GM12878 (cell line): Measurements from ENCODE around the gene GAD2. TPM values are rescaled to one million over a fixed set of nuclear protein-coding genes. Genes with fewer than 3 reads are reported as not detected.

Experiments
- ATAC-seq: fragments of 200-7000 bp; cut with Tn5 transposase; 3 replicates; pipeline ENCODE4 v1.9.1; 2020; ENCODE audit warnings: mild to moderate bottlenecking, moderate library complexity
- BruUV-seq: library from RNA; stranded (reverse); fragments of 400-500 nt; replicated peaks from 2 replicates; lab custom pipeline; 2021; lab: Mats Ljungman, UMichigan
- CTCF ChIA-PET: fragments of 300-600 bp; sonication (Branson Sonifier 250); formaldehyde crosslinking; extraction: SDS; loops from one replicate; lab custom pipeline; 2021; ENCODE audit warnings: inconsistent platforms; lab: Yijun Ruan, JAX
- POLR2A ChIA-PET: fragments of 350-600 bp; formaldehyde crosslinking; extraction: SDS; loops from one replicate; lab custom pipeline; 2021; ENCODE audit warnings: inconsistent platforms; lab: Charles Lee
- RAD21 ChIA-PET: fragments of 300-600 bp; sonication (Branson Sonifier 250); formaldehyde crosslinking; loops from one replicate; lab custom pipeline; 2023; ENCODE audit warnings: antibody characterized with exemption; ENCODE audit not compliant: unreplicated experiment; lab: Charles Lee
- SMC1A ChIA-PET: fragments of 300-600 bp; sonication (Branson Sonifier 250); formaldehyde crosslinking; loops from one replicate; lab custom pipeline; 2023; ENCODE audit not compliant: unreplicated experiment, uncharacterized antibody; lab: Charles Lee
- DNase-seq: peaks from one replicate; pipeline ENCODE4 v3.0.0-alpha.2; 2011; ENCODE audit warnings: low read depth, low spot score
- FAIRE-seq: peaks from 3 replicates; lab custom pipeline; 2011; peaks lifted over from hg19 to GRCh38; lab: Jason Lieb, UNC
- H2AFZ ChIP-seq: 2 replicates; pipeline ENCODE4 v1.6.0; 2011; ENCODE audit warnings: low read depth, low read length, control low read depth; ENCODE audit not compliant: control insufficient read depth
- H3K27ac ChIP-seq: 2 replicates; pipeline ENCODE4 v1.5.1; 2011; ENCODE audit warnings: control low read depth; ENCODE audit not compliant: control insufficient read depth, insufficient read depth
- H3K27me3 ChIP-seq, 2 experiments: replicated peaks in 1 of 2; 2 replicates each; pipeline versions ENCODE4 v1.6.0 to v1.6.1; 2011; ENCODE audit warnings: low read length in 1 of 2; ENCODE audit not compliant: control insufficient read depth in 2 of 2, insufficient read depth in 2 of 2
- H3K36me3 ChIP-seq, 2 experiments: 2 replicates each; pipeline ENCODE4 v1.5.1; 2011; ENCODE audit warnings: low read length in 1 of 2; ENCODE audit not compliant: control insufficient read depth in 2 of 2, insufficient read depth in 2 of 2
- H3K4me1 ChIP-seq: 2 replicates; pipeline ENCODE4 v1.6.1; 2011; ENCODE audit warnings: mild to moderate bottlenecking, low read length, moderate library complexity, mixed read lengths; ENCODE audit not compliant: control insufficient read depth, insufficient read depth
- H3K4me2 ChIP-seq: 2 replicates; pipeline ENCODE4 v1.6.0; 2011; ENCODE audit warnings: control low read depth; ENCODE audit not compliant: control insufficient read depth, insufficient read depth
- H3K4me3 ChIP-seq: fragments of 200-600 bp; sonication (generic); 2 replicates; pipeline ENCODE4 v1.5.1; 2016
- H3K79me2 ChIP-seq: 2 replicates; pipeline ENCODE4 v1.6.0; 2011; ENCODE audit warnings: low read length; ENCODE audit not compliant: control insufficient read depth, insufficient read depth
- H3K9ac ChIP-seq: 2 replicates; pipeline ENCODE4 v1.8.0; 2011; ENCODE audit warnings: low read length, control low read depth, mixed read lengths; ENCODE audit not compliant: control insufficient read depth, insufficient read depth
- H3K9me3 ChIP-seq: replicated peaks from 3 replicates; pipeline ENCODE4 v1.5.1; 2011; ENCODE audit warnings: mild to moderate bottlenecking, low read length; ENCODE audit not compliant: control insufficient read depth, insufficient read depth
- H4K20me1 ChIP-seq: 2 replicates; pipeline ENCODE4 v1.6.0; 2011; ENCODE audit not compliant: control insufficient read depth, insufficient read depth
- ATF3 ChIP-seq: IDR thresholded peaks from 2 replicates; pipeline ENCODE4 v1.6.1; 2011; ENCODE audit warnings: low read depth, mild to moderate bottlenecking, low read length, moderate library complexity, borderline replicate concordance; ENCODE audit errors: extremely low read depth
- CHD1 ChIP-seq: IDR thresholded peaks from 2 replicates; pipeline ENCODE4 v1.6.1; 2012; ENCODE audit warnings: low read depth, low read length, improper control_type of control experiment
- CHD4 ChIP-seq: fragments of 200-600 bp; sonication (generic); IDR thresholded peaks from 2 replicates; pipeline ENCODE4 v1.6.1; 2016; ENCODE audit warnings: mild to moderate bottlenecking
- CUX1 ChIP-seq: IDR thresholded peaks from 2 replicates; pipeline ENCODE4 v1.6.1; 2012; ENCODE audit warnings: improper control_type of control experiment, low read depth, low read length; ENCODE audit not compliant: insufficient replicate concordance
- E2F8 ChIP-seq: fragments of 450-650 bp; IDR thresholded peaks from 2 replicates; pipeline ENCODE4 v1.6.1; 2018; ENCODE audit warnings: mild to moderate bottlenecking, low read depth, moderate library complexity; ENCODE audit not compliant: partially characterized antibody
- ETV6 ChIP-seq, 2 experiments: fragments of 450-650 bp in 1 of 2; IDR thresholded peaks in 1 of 2; conservative IDR thresholded peaks in 1 of 2; 2 replicates each; pipeline ENCODE4 v1.6.1; 2014; ENCODE audit warnings: antibody characterized with exemption in 1 of 2, borderline replicate concordance in 1 of 2, low read depth in 1 of 2, mild to moderate bottlenecking in 1 of 2, moderate library complexity in 1 of 2
- EZH2 ChIP-seq: IDR thresholded peaks from 2 replicates; pipeline ENCODE4 v1.6.1; 2012; ENCODE audit warnings: low read depth, mild to moderate bottlenecking, control low read depth, inconsistent platforms, low read length, borderline replicate concordance; ENCODE audit not compliant: control insufficient read depth
- GABPA ChIP-seq: IDR thresholded peaks from 2 replicates; pipeline ENCODE4 v1.6.1; 2014; ENCODE audit warnings: antibody characterized with exemption, low read depth, mild to moderate bottlenecking, inconsistent platforms
- IRF3 ChIP-seq: fragments of 450-650 bp; IDR thresholded peaks from 2 replicates; pipeline ENCODE4 v1.6.1; 2014; ENCODE audit warnings: mild to moderate bottlenecking
- POLR2AphosphoS2 ChIP-seq: IDR thresholded peaks from 2 replicates; pipeline ENCODE4 v1.6.1; 2011; ENCODE audit warnings: low read depth, mild to moderate bottlenecking, low read length, improper control_type of control experiment, moderate library complexity
- RCOR1 ChIP-seq: conservative IDR thresholded peaks from 2 replicates; pipeline ENCODE4 v1.6.1; 2012; ENCODE audit warnings: low read depth, low read length, improper control_type of control experiment
- TARDBP ChIP-seq: IDR thresholded peaks from 2 replicates; pipeline ENCODE4 v1.6.1; 2016; ENCODE audit warnings: borderline replicate concordance
- WRNIP1 ChIP-seq: IDR thresholded peaks from 2 replicates; pipeline ENCODE4 v1.6.1; 2011; ENCODE audit warnings: low read depth, low read length, improper control_type of control experiment, borderline replicate concordance
- ZBED1 ChIP-seq: IDR thresholded peaks from 2 replicates; pipeline ENCODE4 v1.6.1; 2016; ENCODE audit warnings: borderline replicate concordance
- ZNF274 ChIP-seq: IDR thresholded peaks from one replicate; pipeline ENCODE4 v1.8.0; 2011; ENCODE audit not compliant: insufficient read length, insufficient read depth
- in situ Hi-C: fragments of 300-500 bp; cut with MboI; formaldehyde crosslinking; loops from 9 replicates; pipeline ENCODE4 v1.14.3; 2018; ENCODE audit warnings: mixed read lengths
- intact Hi-C: fragments of 100-400 bp; cut with micrococcal nuclease; formaldehyde crosslinking; loops from one replicate; pipeline ENCODE4 v1.14.2; 2022; ENCODE audit not compliant: unreplicated experiment
- polyA plus RNA-seq, 11 experiments: library from polyadenylated mRNA; depleted of rRNA in 4 of 11; unstranded in 6 of 11; stranded (reverse) in 5 of 11; fragments of >200 nt; fragmentation: Nextera tagmentation in 4 of 11; fragmentation: Illumina TruSeq in 1 of 11; extraction: Ambion mirVana in 4 of 11; extraction: Trizol in 1 of 11; gene quantifications; 1 replicate in 1 of 11; 2 replicates in 10 of 11; pipeline versions ENCODE4 v1.2.1 to v1.2.3, GENCODE V29; 2011 to 2016; ENCODE audit warnings: inconsistent platforms in 2 of 11, missing spikeins in 2 of 11, low read depth in 1 of 11
- total RNA-seq, 4 experiments: library from RNA; depleted of rRNA in 3 of 4; stranded (reverse); fragments of >200 nt in 3 of 4; fragmentation: Illumina TruSeq in 1 of 4; extraction: Trizol in 1 of 4; gene quantifications; 2 replicates each; pipeline versions ENCODE4 v1.2.1 to v1.2.3, GENCODE V29; 2013 to 2021

GAD2 gene
- total and polyA plus RNA-seq, 10 of the 15 experiments (the other 5 are each of a cell fraction or from before 2014, with no cell fraction given): not detected

GRCh38 chr10:26220901-26221300 lies 4.3 kb downstream of the GAD2 start:
- intact Hi-C loops (no loop called here), in situ Hi-C loops (no loop called here)
- RAD21 ChIA-PET: no interaction called here
- no peaks in the 10 kb centered on the region for H3K9me3 ChIP-seq
- ATAC-seq: no peak
- CTCF ChIA-PET: no interaction called here
- POLR2A ChIA-PET: no interaction called here
- SMC1A ChIA-PET: no interaction called here
- H3K4me2 ChIP-seq: no peak overlapping the region
- no peak overlapping the region for H2AFZ ChIP-seq
- no peak for DNase-seq
- H3K4me3 ChIP-seq: no peak overlapping the region
- no peak overlapping the region for H3K27ac ChIP-seq
- no peaks in the 10 kb centered on the region for H3K4me1 ChIP-seq
- no peaks in the 10 kb centered on the region for H4K20me1 ChIP-seq
- no TSS peak for BruUV-seq
- H3K79me2 ChIP-seq: no peaks in the 10 kb centered on the region
- no peak overlapping the region for H3K9ac ChIP-seq
- H3K27me3 ChIP-seq: peaks cover 7 to 22% of the 10 kb centered on the region in 2 experiments
- FAIRE-seq: no peak
- no peaks in the 10 kb centered on the region for H3K36me3 ChIP-seq
- TF ChIP-seq CHD4 (no peak), ATF3 (no peak), TARDBP (no peak), WRNIP1 (no peak), EZH2 (no peak), ZNF274 (no peak), RCOR1 (no peak), ZBED1 (no peak), IRF3 (no peak), ETV6 (conservative IDR thresholded peaks at IDR 0.05 in 1 of 2, IDR thresholded peaks at IDR 0.05 in 1 of 2; ENCODE audit: borderline replicate concordance in 1 of 2, low read depth in 1 of 2) (no peak), CHD1 (no peak), POLR2AphosphoS2 (no peak), CUX1 (no peak), GABPA (no peak), E2F8 (no peak)
